ENCODE results near the gene SLC39A10. TPM values are rescaled to one million over a fixed set of nuclear protein-coding genes. Genes with fewer than 3 reads are reported as not detected.

The SLC39A10 gene
- total RNA-seq, 1 donor from 2014 or later, result 27.2 TPM

- DNase-seq (ENCODE audit: low read depth in 2 of 2), result no peak
Measured at GRCh38 chr2:195721042-195721441, 64.0 kb downstream of the SLC39A10 start.

- no peak for DNase-seq (ENCODE audit: low read depth in 2 of 2)
Measured at GRCh38 chr2:195722075-195722474, 65.0 kb downstream of the SLC39A10 start.

GRCh38 chr2:195727106-195727505, 70.1 kb downstream of the SLC39A10 start:
- DNase-seq (ENCODE audit: low read depth in 2 of 2), result no peak

GRCh38 chr2:195730912-195731311, 73.9 kb downstream of the SLC39A10 start:
- DNase-seq (ENCODE audit: low read depth in 2 of 2), result no peak

- DNase-seq (ENCODE audit: low read depth in 2 of 2), result no peak
Measured at GRCh38 chr2:195732574-195732973, 75.5 kb downstream of the SLC39A10 start.

GRCh38 chr2:195733831-195734230, 76.8 kb downstream of the SLC39A10 start:
- DNase-seq (ENCODE audit: low read depth in 2 of 2), result no peak

- no peak for DNase-seq (ENCODE audit: low read depth in 2 of 2)
Measured at GRCh38 chr2:195734395-195734794, 77.4 kb downstream of the SLC39A10 start.

- no peak for DNase-seq (ENCODE audit: low read depth in 2 of 2)
Measured at GRCh38 chr2:195734931-195735330, 77.9 kb downstream of the SLC39A10 start.

GRCh38 chr2:195735347-195735746, 78.3 kb downstream of the SLC39A10 start:
- DNase-seq (ENCODE audit: low read depth in 2 of 2), result no peak

GRCh38 chr2:195737511-195738325, 80.7 kb downstream of the SLC39A10 start:
- no peak for DNase-seq (ENCODE audit: low read depth in 2 of 2)

- no peak for DNase-seq (ENCODE audit: low read depth in 2 of 2)
Measured at GRCh38 chr2:195741191-195741590, 84.2 kb downstream of the SLC39A10 start.

GRCh38 chr2:195756218-195756942, 99.4 kb downstream of the SLC39A10 start:
- DNase-seq (ENCODE audit: low read depth in 2 of 2), result no peak

GRCh38 chr2:195758846-195759245, 101.8 kb downstream of the SLC39A10 start:
- no peak for DNase-seq (ENCODE audit: low read depth in 2 of 2)

- no peak for DNase-seq (ENCODE audit: low read depth in 2 of 2)
Measured at GRCh38 chr2:195759877-195760276, 102.9 kb downstream of the SLC39A10 start.

GRCh38 chr2:195763866-195764265, 106.8 kb downstream of the SLC39A10 start:
- DNase-seq (ENCODE audit: low read depth in 2 of 2), result no peak

- no peak for DNase-seq (ENCODE audit: low read depth in 2 of 2)
Measured at GRCh38 chr2:195766691-195767090, 109.7 kb downstream of the SLC39A10 start.

- DNase-seq (ENCODE audit: low read depth in 2 of 2), result no peak
Measured at GRCh38 chr2:195768431-195768830, 111.4 kb downstream of the SLC39A10 start.

- no peak for DNase-seq (ENCODE audit: low read depth in 2 of 2)
Measured at GRCh38 chr2:195769975-195770374, 112.9 kb downstream of the SLC39A10 start.

GRCh38 chr2:195779491-195779890, 122.5 kb downstream of the SLC39A10 start:
- DNase-seq (ENCODE audit: low read depth in 2 of 2), result no peak

GRCh38 chr2:195782156-195782555, 125.1 kb downstream of the SLC39A10 start:
- no peak for DNase-seq (ENCODE audit: low read depth in 2 of 2)
